Measurements from ENCODE around the gene PAX3.

- no peak for TF ChIP-seq ZNF782 (CRISPR knock-in tag; IDR thresholded peaks at IDR 0.05; ENCODE audit: borderline replicate concordance)
- no peak for TF ChIP-seq NR2F1 (CRISPR knock-in tag; IDR thresholded peaks at IDR 0.05)
- no peak for TF ChIP-seq ZBTB26 (CRISPR knock-in tag; IDR thresholded peaks at IDR 0.05; ENCODE audit: borderline replicate concordance)
- no peak for TF ChIP-seq NFAT5 (CRISPR knock-in tag; IDR thresholded peaks at IDR 0.05)
- no peak for TF ChIP-seq MAX (IDR thresholded peaks at IDR 0.05)
- no peak for TF ChIP-seq ZNF687 (CRISPR knock-in tag; IDR thresholded peaks at IDR 0.05)
- no peak for TF ChIP-seq REL (CRISPR knock-in tag; conservative IDR thresholded peaks at IDR 0.05)
- no peak for TF ChIP-seq CTCF (CRISPR knock-in tag; IDR thresholded peaks at IDR 0.05)
- no peak for TF ChIP-seq SRF (IDR thresholded peaks at IDR 0.05; ENCODE audit: low read depth, low read length)
- TF ChIP-seq ARNT (IDR thresholded peaks at IDR 0.05) = no peak
- TF ChIP-seq ZFP36 (IDR thresholded peaks at IDR 0.05; ENCODE audit: borderline replicate concordance, low read depth, low read length, partially characterized antibody) = no peak
- no peak for TF ChIP-seq PTBP1 (IDR thresholded peaks at IDR 0.05; ENCODE audit: low read depth, low read length, poor library complexity, severe bottlenecking)
- no peak for TF ChIP-seq TEAD3 (CRISPR knock-in tag; optimal IDR thresholded peaks at IDR 0.05; ENCODE audit: borderline replicate concordance)
Observed at GRCh38 chr2:222307978-222308730, 9.4 kb upstream of the PAX3 start.
